AG10803 (cell line): ENCODE data around the gene LRP1B.

Source experiments
- DNase-seq: peaks from one replicate; pipeline ENCODE4 v3.0.0; 2010; ENCODE audit warnings: low read depth
- H3K4me3 ChIP-seq: 2 replicates; pipeline ENCODE4 v1.5.1; 2011; ENCODE audit warnings: mild to moderate bottlenecking, low read length, control low read depth
- TF ChIP-seq, protein P1 (sequence below): conservative IDR thresholded peaks from 2 replicates; pipeline ENCODE4 v1.5.1; 2011; ENCODE audit warnings: mild to moderate bottlenecking, low read length, control low read depth, inconsistent platforms

Gene LRP1B

DNA sequence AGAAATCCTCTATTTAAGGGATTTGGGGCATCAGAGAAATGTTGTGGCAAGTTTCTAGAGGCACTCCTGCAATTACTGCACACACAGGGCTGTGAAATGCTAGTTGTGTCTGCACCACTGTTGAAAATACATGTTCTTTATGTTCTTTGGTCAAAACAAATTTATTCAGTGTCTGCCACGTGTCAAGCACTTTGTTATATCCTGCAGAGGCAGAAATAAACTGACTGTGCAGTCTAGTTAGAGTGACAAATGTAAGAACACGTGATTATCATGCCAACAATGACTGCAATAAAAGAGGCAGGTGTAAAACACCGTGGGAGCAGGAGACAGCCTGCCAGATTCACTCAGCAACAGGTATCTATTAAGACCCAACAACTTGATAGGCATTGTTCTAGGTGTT, 423.3 kb downstream of the LRP1B start:
- TF ChIP-seq, protein P1, sequence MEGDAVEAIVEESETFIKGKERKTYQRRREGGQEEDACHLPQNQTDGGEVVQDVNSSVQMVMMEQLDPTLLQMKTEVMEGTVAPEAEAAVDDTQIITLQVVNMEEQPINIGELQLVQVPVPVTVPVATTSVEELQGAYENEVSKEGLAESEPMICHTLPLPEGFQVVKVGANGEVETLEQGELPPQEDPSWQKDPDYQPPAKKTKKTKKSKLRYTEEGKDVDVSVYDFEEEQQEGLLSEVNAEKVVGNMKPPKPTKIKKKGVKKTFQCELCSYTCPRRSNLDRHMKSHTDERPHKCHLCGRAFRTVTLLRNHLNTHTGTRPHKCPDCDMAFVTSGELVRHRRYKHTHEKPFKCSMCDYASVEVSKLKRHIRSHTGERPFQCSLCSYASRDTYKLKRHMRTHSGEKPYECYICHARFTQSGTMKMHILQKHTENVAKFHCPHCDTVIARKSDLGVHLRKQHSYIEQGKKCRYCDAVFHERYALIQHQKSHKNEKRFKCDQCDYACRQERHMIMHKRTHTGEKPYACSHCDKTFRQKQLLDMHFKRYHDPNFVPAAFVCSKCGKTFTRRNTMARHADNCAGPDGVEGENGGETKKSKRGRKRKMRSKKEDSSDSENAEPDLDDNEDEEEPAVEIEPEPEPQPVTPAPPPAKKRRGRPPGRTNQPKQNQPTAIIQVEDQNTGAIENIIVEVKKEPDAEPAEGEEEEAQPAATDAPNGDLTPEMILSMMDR = no peak
- DNase-seq = no peak
- H3K4me3 ChIP-seq = no peak overlapping the region

DNA sequence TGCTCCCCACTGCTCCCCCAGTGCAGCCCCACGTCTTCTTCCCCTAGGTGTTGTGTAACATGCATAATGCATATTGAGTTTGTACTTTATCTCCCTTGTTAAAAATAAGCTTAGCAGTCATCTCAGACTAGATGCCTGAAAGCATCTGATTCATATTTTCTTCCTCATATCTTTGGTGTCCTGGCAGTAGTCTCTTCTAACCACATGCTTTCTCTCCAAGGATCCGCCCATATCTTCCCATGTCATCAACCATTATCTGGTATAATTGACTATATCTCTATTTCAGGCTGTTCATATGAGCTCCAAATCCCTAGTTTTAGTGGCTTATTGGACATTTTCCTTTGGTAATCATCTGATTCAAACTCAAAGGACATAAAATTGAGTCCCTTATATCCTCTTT, 426.3 kb downstream of the LRP1B start:
- DNase-seq = no peak
- TF ChIP-seq, protein P1 = no peak
- H3K4me3 ChIP-seq = no peak overlapping the region

DNA sequence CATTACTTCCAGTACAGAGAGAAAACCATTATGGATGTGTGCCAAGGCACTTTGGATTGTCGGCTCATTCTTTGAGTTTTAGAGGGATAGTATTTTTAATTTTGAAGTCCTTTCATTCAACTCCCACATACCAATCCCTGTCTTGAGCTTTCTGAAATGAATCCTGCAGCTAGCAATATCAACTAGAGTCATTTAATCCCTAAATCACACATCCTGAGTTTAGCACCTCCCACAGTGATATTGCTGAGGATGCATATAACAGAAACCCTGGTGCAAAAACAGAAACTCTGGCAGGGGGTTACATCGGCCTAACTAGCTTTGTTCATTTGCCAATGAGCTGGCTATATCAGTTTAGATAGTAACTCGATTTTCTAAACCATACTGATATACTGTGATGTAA, 427.3 kb downstream of the LRP1B start:
- no peak overlapping the region for H3K4me3 ChIP-seq
- no peak for DNase-seq
- TF ChIP-seq, protein P1 = no peak

DNA sequence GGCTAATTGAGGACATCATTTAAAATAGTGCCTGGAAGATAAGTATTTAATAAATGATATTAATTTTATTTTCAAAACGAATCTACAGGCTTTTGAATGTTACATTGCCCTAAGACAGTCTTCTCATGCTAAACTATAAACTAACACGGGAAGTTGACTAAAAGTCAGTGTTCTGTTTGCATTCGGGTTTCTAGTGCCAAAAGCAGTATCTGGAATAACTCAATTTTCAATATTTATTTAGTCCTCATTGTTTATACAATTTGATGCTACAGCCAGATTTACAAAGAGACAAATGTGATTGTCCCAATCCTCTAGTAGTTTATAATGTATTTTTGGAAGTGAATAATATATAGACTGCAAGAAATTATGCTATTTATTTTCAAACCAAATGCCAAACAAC, 429.2 kb downstream of the LRP1B start:
- no peak for DNase-seq

DNA sequence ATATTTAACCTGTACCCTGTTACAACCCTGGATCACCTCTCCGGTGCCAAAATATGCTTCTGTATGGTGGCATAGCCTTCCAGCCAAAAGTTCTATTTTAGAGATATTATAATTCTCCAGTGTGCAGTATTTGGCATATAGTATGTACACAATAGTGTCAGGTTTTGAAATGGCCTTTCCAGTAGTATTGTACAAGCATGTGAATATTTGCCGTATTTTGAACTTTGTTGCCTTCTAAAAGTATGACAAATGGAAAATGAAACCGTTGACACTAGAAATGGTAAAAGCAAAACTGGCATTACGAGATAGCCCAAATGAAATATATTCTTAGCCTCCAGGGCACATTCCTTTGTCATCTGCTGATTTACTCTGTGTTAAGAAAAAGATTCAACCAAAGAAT, 431.2 kb downstream of the LRP1B start:
- no peak overlapping the region for H3K4me3 ChIP-seq
- TF ChIP-seq, protein P1 = no peak
- no peak for DNase-seq

More for the DNA sequence above, 429.2 kb downstream of the LRP1B start:
- TF ChIP-seq, protein P1 = no peak
- H3K4me3 ChIP-seq = no peak overlapping the region

DNA sequence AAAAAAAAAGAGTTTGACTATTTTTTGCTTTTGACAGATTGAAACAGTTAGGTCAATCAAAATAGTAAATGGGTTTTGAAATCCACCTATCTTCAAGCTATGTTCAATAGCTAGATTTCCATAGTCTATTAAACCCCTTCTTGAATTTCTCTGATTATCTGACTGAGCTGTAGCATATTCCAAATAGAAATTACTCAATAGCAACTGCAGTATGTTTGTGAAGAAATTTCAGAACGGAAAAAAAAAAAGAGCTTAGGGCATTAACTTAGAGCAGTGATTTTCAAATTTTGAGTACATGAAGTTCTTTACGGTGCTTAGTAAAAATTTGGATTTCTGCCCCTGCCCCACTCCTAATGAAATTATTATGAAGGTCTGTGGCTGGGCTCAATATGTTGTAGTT, 432.3 kb downstream of the LRP1B start:
- H3K4me3 ChIP-seq = no peak overlapping the region
- TF ChIP-seq, protein P1 = no peak
- no peak for DNase-seq

DNA sequence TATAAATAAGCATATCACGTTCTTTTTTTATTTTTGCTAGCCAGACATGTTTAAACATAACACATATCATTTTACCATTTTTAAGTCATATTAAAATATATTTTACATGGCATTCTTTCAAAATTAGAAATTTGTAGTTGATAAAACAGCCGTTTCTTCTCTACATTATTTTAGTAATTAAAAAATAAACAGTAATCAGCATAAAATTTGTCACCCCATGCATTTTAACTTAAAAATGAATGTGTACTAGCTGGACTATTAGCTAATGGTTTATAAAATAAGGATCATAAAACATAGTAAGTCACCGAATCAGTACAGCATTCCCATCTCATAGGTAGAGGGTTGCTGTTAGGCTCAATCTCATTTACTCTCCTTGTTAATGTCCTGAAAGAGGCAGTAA, 433.8 kb downstream of the LRP1B start:
- H3K4me3 ChIP-seq = no peak overlapping the region
- DNase-seq = no peak
- TF ChIP-seq, protein P1 = no peak
